Measurements from ENCODE around the gene CGB3.

The CGB3 gene

DNA sequence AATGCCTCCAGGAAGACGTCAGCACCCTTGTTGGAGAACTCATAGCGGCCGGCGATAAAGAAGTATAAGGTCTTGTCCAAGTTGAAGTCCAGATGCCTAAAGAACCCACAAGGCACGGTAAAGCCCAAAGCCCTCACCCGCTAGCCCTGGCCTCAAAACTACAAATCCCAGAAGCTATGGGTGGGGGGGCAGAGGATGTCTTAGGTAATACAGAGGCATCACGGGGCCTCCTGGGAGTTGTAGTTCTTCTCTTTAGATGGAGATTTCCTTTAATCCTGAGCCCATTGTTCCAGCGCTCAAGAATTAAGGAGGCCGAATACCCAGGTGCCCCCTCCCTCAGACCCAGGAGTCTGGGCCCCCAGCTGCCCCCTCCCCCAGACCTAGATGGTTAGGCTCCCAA, 41.9 kb downstream of the CGB3 start:
- no peak for DNase-seq

DNA sequence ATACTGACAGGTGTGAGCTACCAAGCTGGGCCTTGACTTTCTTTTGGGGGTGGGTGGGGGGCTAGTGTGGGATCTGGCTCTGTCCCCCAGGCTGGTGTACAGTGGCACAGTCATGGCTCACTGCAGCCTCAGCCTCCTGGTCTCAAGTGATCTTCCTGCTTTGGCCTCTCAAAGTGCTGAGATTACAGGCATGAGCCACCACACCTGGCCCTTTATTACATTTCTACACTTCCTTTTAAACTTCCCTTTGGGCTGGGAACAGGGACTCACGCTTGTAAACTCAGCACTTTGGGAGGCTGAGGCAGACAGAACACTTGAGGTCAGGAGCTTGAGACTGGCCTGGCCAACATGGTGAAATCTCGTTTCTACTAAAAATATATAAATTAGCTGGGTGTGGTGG, 47.1 kb downstream of the CGB3 start:
- no peak for DNase-seq

GRCh38 chr19:48975947-48976847, 47.9 kb downstream of the CGB3 start:
- no peak for DNase-seq

Data from NCI-H1436 (cell line).